B cell (primary cell): ENCODE results near the gene SYTL5. TPM values are rescaled to one million over a fixed set of nuclear protein-coding genes. Genes with fewer than 3 reads are reported as not detected.

Source experiments
- ATAC-seq: fragments of 200-7000 bp; cut with Tn5 transposase; one replicate; pipeline ENCODE4 v1.10.0; 2021; ENCODE audit warnings: low read depth, mild to moderate bottlenecking, moderate number of reproducible peaks, moderate library complexity
- CTCF ChIA-PET: fragments of 350-600 bp; sonication (Branson Sonifier 250); formaldehyde crosslinking; loops from one replicate; lab custom pipeline; 2021; ENCODE audit warnings: antibody characterized with exemption, inconsistent platforms; lab: Charles Lee
- POLR2A ChIA-PET: fragments of 350-600 bp; sonication (Branson Sonifier 250); formaldehyde crosslinking; loops from one replicate; lab custom pipeline; 2021; ENCODE audit warnings: antibody characterized with exemption; lab: Charles Lee
- DNase-seq: peaks from one replicate; pipeline ENCODE4 v3.0.0; 2013
- H2AFZ ChIP-seq: 2 replicates; pipeline ENCODE4 v1.6.1; 2012; ENCODE audit warnings: mild to moderate bottlenecking, low read depth, low read length; ENCODE audit not compliant: insufficient read depth, poor library complexity, severe bottlenecking
- H3K27ac ChIP-seq, 2 donors: 1 replicate in 1 of 2; 2 replicates in 1 of 2; pipeline ENCODE4 v1.5.1; 2012 to 2013; ENCODE audit warnings: low read length in 2 of 2, mild to moderate bottlenecking in 2 of 2, moderate library complexity in 1 of 2
- H3K27me3 ChIP-seq, 4 experiments: fragments of 200-600 bp in 1 of 4; sonication (generic) in 1 of 4; replicated peaks in 1 of 4; 1 replicate in 2 of 4; 2 replicates in 2 of 4; pipeline versions ENCODE4 v1.6.1 to v1.7.0; 2013 to 2016; ENCODE audit warnings: low read length in 3 of 4, mild to moderate bottlenecking in 2 of 4, mixed read lengths in 1 of 4, moderate library complexity in 1 of 4; ENCODE audit not compliant: insufficient read depth in 4 of 4, control insufficient read depth in 3 of 4; ENCODE audit errors: control extremely low read depth in 1 of 4
- H3K36me3 ChIP-seq, 2 experiments: replicated peaks in 1 of 2; 1 replicate in 1 of 2; 2 replicates in 1 of 2; pipeline versions ENCODE4 v1.6.1 to v1.7.1; 2013; ENCODE audit warnings: low read length in 1 of 2; ENCODE audit not compliant: insufficient read depth in 2 of 2, control insufficient read depth in 1 of 2; ENCODE audit errors: control extremely low read depth in 1 of 2, extremely low read depth in 1 of 2
- H3K4me1 ChIP-seq, 2 donors: fragments of 200-600 bp in 1 of 2; sonication (generic) in 1 of 2; 1 replicate in 1 of 2; 2 replicates in 1 of 2; pipeline versions ENCODE4 v1.5.1 to v1.6.1; 2013 to 2017; ENCODE audit warnings: low read length in 2 of 2; ENCODE audit not compliant: control insufficient read depth in 2 of 2, insufficient read depth in 2 of 2
- H3K4me2 ChIP-seq: replicated peaks from 2 replicates; pipeline ENCODE3; 2012; ENCODE audit warnings: mild to moderate bottlenecking, low read depth, low read length; ENCODE audit not compliant: poor library complexity, severe bottlenecking
- H3K4me3 ChIP-seq, 5 experiments: fragments of 200-600 bp in 1 of 5; sonication (generic) in 1 of 5; 1 replicate in 3 of 5; 2 replicates in 2 of 5; pipeline versions ENCODE4 v1.5.1 to v1.7.0; 2011 to 2016; ENCODE audit warnings: low read length in 4 of 5, mild to moderate bottlenecking in 4 of 5, low read depth in 2 of 5, control low read depth in 1 of 5, moderate library complexity in 1 of 5; ENCODE audit not compliant: insufficient read depth in 1 of 5; ENCODE audit errors: control extremely low read depth in 1 of 5, extremely low read depth in 1 of 5
- H3K79me2 ChIP-seq: fragments of 200-600 bp; sonication (generic); one replicate; pipeline ENCODE4 v1.6.0; 2016; ENCODE audit warnings: low read length; ENCODE audit not compliant: control insufficient read depth, insufficient read depth
- H3K9ac ChIP-seq: fragments of 200-600 bp; sonication (generic); 2 replicates; pipeline ENCODE4 v1.6.1; 2017; ENCODE audit warnings: mild to moderate bottlenecking, low read length, moderate library complexity
- H3K9me3 ChIP-seq, 3 donors: one replicate each; pipeline versions ENCODE4 v1.6.1 to v1.7.1; 2013; ENCODE audit warnings: low read length in 2 of 3; ENCODE audit not compliant: control insufficient read depth in 2 of 3, insufficient read depth in 1 of 3; ENCODE audit errors: control extremely low read depth in 1 of 3
- H4K20me1 ChIP-seq: 2 replicates; pipeline ENCODE4 v1.6.0; 2012; ENCODE audit warnings: mild to moderate bottlenecking, low read length; ENCODE audit not compliant: insufficient read depth, control insufficient read depth, poor library complexity, severe bottlenecking
- H3K27ac Mint-ChIP-seq: one replicate; pipeline ENCODE4 v1.8.0; 2021; ENCODE audit warnings: mixed read lengths
- H3K27me3 Mint-ChIP-seq: one replicate; pipeline ENCODE4 v1.8.0; 2021; ENCODE audit warnings: mixed read lengths
- H3K4me1 Mint-ChIP-seq: one replicate; pipeline ENCODE4 v1.8.0; 2021; ENCODE audit warnings: mixed read lengths
- H3K4me3 Mint-ChIP-seq: one replicate; pipeline ENCODE4 v1.8.0; 2021; ENCODE audit warnings: mixed read lengths
- H3K9me3 Mint-ChIP-seq: one replicate; pipeline ENCODE4 v1.8.0; 2022; ENCODE audit warnings: mixed read lengths; ENCODE audit not compliant: insufficient read depth
- CTCF ChIP-seq: fragments of 200-600 bp; IDR thresholded peaks from one replicate; pipeline ENCODE4 v1.8.0; 2022; ENCODE audit warnings: antibody characterized with exemption, mild to moderate bottlenecking
- EZH2 ChIP-seq: IDR thresholded peaks from 2 replicates; pipeline ENCODE4 v1.6.1; 2012; ENCODE audit warnings: borderline replicate concordance, low read depth, mild to moderate bottlenecking, moderate library complexity, low read length; ENCODE audit not compliant: insufficient read depth, poor library complexity, severe bottlenecking
- WGBS: methylation state at CpG from one replicate; pipeline ENCODE4 v1.1.5; 2013; ENCODE audit warnings: missing lambda C conversion rate; ENCODE audit not compliant: insufficient coverage; 5-methylcytosine and 5-hydroxymethylcytosine counted together
- intact Hi-C: fragments of 100-400 bp; cut with micrococcal nuclease; formaldehyde crosslinking; loops from one replicate; pipeline ENCODE4 v1.10.0; 2022
- polyA plus RNA-seq: library from polyadenylated mRNA; depleted of rRNA; stranded (reverse); fragments of >200 nt; gene quantifications from 2 replicates; pipeline ENCODE4 v1.2.3, GENCODE V29; 2012
- total RNA-seq, 2 donors: library from RNA; stranded (reverse); fragments of 120-200 nt in 1 of 2; gene quantifications; 1 replicate in 1 of 2; 2 replicates in 1 of 2; pipeline versions ENCODE4 v1.2.3 to v1.2.4, GENCODE V29; 2013 to 2022

SYTL5 gene
- total and polyA plus RNA-seq, 2 donors (not counting 1 experiment from before 2014, with no cell fraction given): 0.01 TPM; not detected in 1

GRCh38 chrX:37993176-37993575 lies 13.2 kb upstream of the SYTL5 start:
- no peak for ATAC-seq

More at GRCh38 chrX:37993176-37993575, 13.2 kb upstream of the SYTL5 start:
- Histone ChIP-seq H3K4me2 (no peak overlapping the region), H2AFZ (no peak overlapping the region), H3K79me2 (no peaks in the 10 kb centered on the region), H3K9ac (no peak overlapping the region), H3K4me3 (no peak overlapping the region), H3K4me1 (no peaks in the 10 kb centered on the region), H3K27ac (no peak overlapping the region), H3K9me3 (no peaks in the 10 kb centered on the region), H4K20me1 (no peaks in the 10 kb centered on the region), H3K27me3 (peaks cover 0 to 3% (median 0%) of the 10 kb centered on the region in 4 experiments), H3K36me3 (no peaks in the 10 kb centered on the region)
- DNase-seq: no peak
- WGBS: no CpG with 5 or more reads among the region's 3 CpGs
- POLR2A ChIA-PET: no interaction called here
- H3K4me1 Mint-ChIP-seq: peaks cover 2% of the 10 kb centered on the region
- no peak overlapping the region for H3K4me3 Mint-ChIP-seq
- CTCF ChIA-PET: no interaction called here
- no peaks in the 10 kb centered on the region for H3K9me3 Mint-ChIP-seq
- no peaks in the 10 kb centered on the region for H3K27me3 Mint-ChIP-seq
- no peak overlapping the region for H3K27ac Mint-ChIP-seq
- no peak for TF ChIP-seq CTCF
- TF ChIP-seq EZH2: no peak
- intact Hi-C loops: no loop called here
